H9 (cell line): ENCODE measurements around the gene OSBPL10. TPM values are rescaled to one million over a fixed set of nuclear protein-coding genes. Genes with fewer than 3 reads are reported as not detected.

ENCODE experiments used
- DNase-seq: peaks from one replicate; pipeline ENCODE4 v3.0.0-alpha.2; 2017
- H2AFZ ChIP-seq: one replicate; pipeline ENCODE4 v1.6.1; 2013; ENCODE audit warnings: mild to moderate bottlenecking, low read length, control low read depth, moderate library complexity
- H2AK5ac ChIP-seq: 2 replicates; pipeline ENCODE4 v1.6.1; 2013; ENCODE audit warnings: low read length, control low read depth, mixed read lengths; ENCODE audit not compliant: insufficient read length
- H2BK120ac ChIP-seq: one replicate; pipeline ENCODE4 v1.6.1; 2013; ENCODE audit warnings: low read depth, mild to moderate bottlenecking, low read length, control low read depth, inconsistent platforms; ENCODE audit not compliant: poor library complexity, severe bottlenecking
- H2BK12ac ChIP-seq: 2 replicates; pipeline ENCODE4 v1.6.1; 2013; ENCODE audit warnings: low read length, control low read depth, mixed read lengths, low read depth; ENCODE audit not compliant: insufficient read length
- H2BK15ac ChIP-seq: 2 replicates; pipeline ENCODE4 v1.6.1; 2013; ENCODE audit warnings: low read depth, low read length, control low read depth
- H2BK20ac ChIP-seq: one replicate; pipeline ENCODE4 v1.6.1; 2013; ENCODE audit warnings: low read depth, mild to moderate bottlenecking, low read length, control low read depth, inconsistent platforms; ENCODE audit not compliant: poor library complexity, severe bottlenecking
- H2BK5ac ChIP-seq: 2 replicates; pipeline ENCODE4 v1.6.1; 2013; ENCODE audit warnings: low read length, control low read depth, mixed read lengths; ENCODE audit not compliant: insufficient read length
- H3K14ac ChIP-seq: 2 replicates; pipeline ENCODE4 v1.6.1; 2013; ENCODE audit warnings: low read length, control low read depth; ENCODE audit not compliant: insufficient read depth
- H3K18ac ChIP-seq: 2 replicates; pipeline ENCODE4 v1.6.1; 2013; ENCODE audit warnings: low read depth, mild to moderate bottlenecking, mixed read lengths, low read length, control low read depth; ENCODE audit not compliant: insufficient read length
- H3K23ac ChIP-seq: 2 replicates; pipeline ENCODE4 v1.6.1; 2013; ENCODE audit warnings: low read length, control low read depth, mixed read lengths, low read depth; ENCODE audit not compliant: insufficient read length
- H3K23me2 ChIP-seq: 2 replicates; pipeline ENCODE4 v1.6.1; 2013; ENCODE audit warnings: low read depth, mild to moderate bottlenecking, mixed read lengths, low read length, control low read depth; ENCODE audit not compliant: insufficient read length, poor library complexity, severe bottlenecking
- H3K27ac ChIP-seq: 2 replicates; pipeline ENCODE4 v1.5.1; 2013; ENCODE audit warnings: low read length, control low read depth, mixed read lengths, low read depth; ENCODE audit not compliant: insufficient read length
- H3K27me3 ChIP-seq: 2 replicates; pipeline ENCODE4 v1.6.1; 2013; ENCODE audit warnings: low read length, control low read depth, inconsistent platforms; ENCODE audit not compliant: insufficient read depth
- H3K4ac ChIP-seq: 2 replicates; pipeline ENCODE4 v1.6.1; 2013; ENCODE audit warnings: low read depth, mild to moderate bottlenecking, control low read depth, inconsistent platforms, low read length, moderate library complexity
- H3K4me1 ChIP-seq: 2 replicates; pipeline ENCODE4 v1.6.1; 2013; ENCODE audit warnings: low read length, control low read depth, inconsistent platforms; ENCODE audit not compliant: insufficient read depth
- H3K4me2 ChIP-seq: 2 replicates; pipeline ENCODE4 v1.6.1; 2013; ENCODE audit warnings: low read length, control low read depth, mixed read lengths; ENCODE audit not compliant: insufficient read length, insufficient read depth
- H3K56ac ChIP-seq: 2 replicates; pipeline ENCODE4 v1.6.1; 2013; ENCODE audit warnings: low read depth, mild to moderate bottlenecking, mixed read lengths, low read length, control low read depth; ENCODE audit not compliant: insufficient read length
- H3K79me1 ChIP-seq: 2 replicates; pipeline ENCODE4 v1.6.1; 2013; ENCODE audit warnings: low read depth, mild to moderate bottlenecking, moderate library complexity, low read length, control low read depth, inconsistent platforms; ENCODE audit not compliant: insufficient read depth, poor library complexity, severe bottlenecking
- H3K79me2 ChIP-seq: 2 replicates; pipeline ENCODE4 v1.6.1; 2013; ENCODE audit warnings: low read length, control low read depth, inconsistent platforms; ENCODE audit not compliant: insufficient read depth
- H3K9ac ChIP-seq: 2 replicates; pipeline ENCODE4 v1.6.1; 2013; ENCODE audit warnings: low read length, control low read depth, mixed read lengths; ENCODE audit not compliant: insufficient read length; ENCODE audit errors: extremely low read depth
- H3K9me3 ChIP-seq: one replicate; pipeline ENCODE4 v1.6.1; 2013; ENCODE audit warnings: low read depth, low read length, inconsistent platforms; ENCODE audit not compliant: control insufficient read depth
- H3T11ph ChIP-seq: one replicate; pipeline ENCODE4 v1.6.1; 2013; ENCODE audit warnings: mild to moderate bottlenecking, low read length, control low read depth, inconsistent platforms
- H4K20me1 ChIP-seq: one replicate; pipeline ENCODE4 v1.6.1; 2013; ENCODE audit not compliant: control insufficient read depth, insufficient read length, insufficient read depth
- H4K5ac ChIP-seq: 2 replicates; pipeline ENCODE4 v1.6.1; 2013; ENCODE audit warnings: low read depth, mild to moderate bottlenecking, mixed read lengths, low read length, control low read depth; ENCODE audit not compliant: insufficient read length
- H4K8ac ChIP-seq: replicated peaks from 2 replicates; pipeline ENCODE4 v1.6.1; 2013; ENCODE audit warnings: low read length, control low read depth, mixed read lengths, low read depth; ENCODE audit not compliant: insufficient read length
- H4K91ac ChIP-seq: 2 replicates; pipeline ENCODE4 v1.6.1; 2013; ENCODE audit warnings: low read depth, mild to moderate bottlenecking, moderate library complexity, mixed read lengths, low read length, control low read depth; ENCODE audit not compliant: insufficient read length
- H3K27ac Mint-ChIP-seq, 3 experiments: 2 replicates in 2 of 3; 3 replicates in 1 of 3; pipeline ENCODE4 v1.8.0; 2020 to 2021; ENCODE audit warnings: mixed read lengths in 3 of 3, mild to moderate bottlenecking in 1 of 3, moderate library complexity in 1 of 3
- H3K27me3 Mint-ChIP-seq: 2 replicates; pipeline ENCODE4 v1.8.0; 2021; ENCODE audit warnings: low read depth, mild to moderate bottlenecking, moderate library complexity, mixed read lengths
- H3K36me3 Mint-ChIP-seq, 3 experiments: 2 replicates in 2 of 3; 3 replicates in 1 of 3; pipeline ENCODE4 v1.8.0; 2020 to 2021; ENCODE audit warnings: low read depth in 3 of 3, mixed read lengths in 3 of 3; ENCODE audit not compliant: insufficient read depth in 1 of 3
- H3K4me1 Mint-ChIP-seq, 2 experiments: 2 replicates each; pipeline ENCODE4 v1.8.0; 2020; ENCODE audit warnings: mixed read lengths in 2 of 2
- H3K4me3 Mint-ChIP-seq, 2 experiments: 2 replicates in 1 of 2; 3 replicates in 1 of 2; pipeline ENCODE4 v1.8.0; 2020 to 2021; ENCODE audit warnings: mild to moderate bottlenecking in 2 of 2, mixed read lengths in 2 of 2, moderate library complexity in 1 of 2
- H3K9me3 Mint-ChIP-seq, 2 experiments: 2 replicates in 1 of 2; 3 replicates in 1 of 2; pipeline ENCODE4 v1.8.0; 2020; ENCODE audit warnings: mild to moderate bottlenecking in 2 of 2, mixed read lengths in 2 of 2, moderate library complexity in 1 of 2
- WGBS: extraction: QIAGEN DNeasy Blood & Tissue Kit; methylation state at CpG from one replicate; pipeline ENCODE4 v1.1.7; 2013; ENCODE audit warnings: missing lambda C conversion rate, low lambda C conversion rate, mixed read lengths; ENCODE audit not compliant: insufficient read length; ENCODE audit errors: extremely low coverage; 5-methylcytosine and 5-hydroxymethylcytosine counted together
- total RNA-seq: library from RNA; stranded (reverse); gene quantifications from 2 replicates; pipeline ENCODE4 v1.2.1, GENCODE V29; 2021
- TF ChIP-seq, protein P1 (sequence below): fragments of 200-600 bp; sonication (generic); conservative IDR thresholded peaks from 3 replicates; pipeline ENCODE4 v1.8.0; 2021; ENCODE audit warnings: antibody characterized with exemption, mild to moderate bottlenecking

Gene OSBPL10
- total RNA-seq, 1 experiment from 2014 or later: 42.7 TPM

DNA sequence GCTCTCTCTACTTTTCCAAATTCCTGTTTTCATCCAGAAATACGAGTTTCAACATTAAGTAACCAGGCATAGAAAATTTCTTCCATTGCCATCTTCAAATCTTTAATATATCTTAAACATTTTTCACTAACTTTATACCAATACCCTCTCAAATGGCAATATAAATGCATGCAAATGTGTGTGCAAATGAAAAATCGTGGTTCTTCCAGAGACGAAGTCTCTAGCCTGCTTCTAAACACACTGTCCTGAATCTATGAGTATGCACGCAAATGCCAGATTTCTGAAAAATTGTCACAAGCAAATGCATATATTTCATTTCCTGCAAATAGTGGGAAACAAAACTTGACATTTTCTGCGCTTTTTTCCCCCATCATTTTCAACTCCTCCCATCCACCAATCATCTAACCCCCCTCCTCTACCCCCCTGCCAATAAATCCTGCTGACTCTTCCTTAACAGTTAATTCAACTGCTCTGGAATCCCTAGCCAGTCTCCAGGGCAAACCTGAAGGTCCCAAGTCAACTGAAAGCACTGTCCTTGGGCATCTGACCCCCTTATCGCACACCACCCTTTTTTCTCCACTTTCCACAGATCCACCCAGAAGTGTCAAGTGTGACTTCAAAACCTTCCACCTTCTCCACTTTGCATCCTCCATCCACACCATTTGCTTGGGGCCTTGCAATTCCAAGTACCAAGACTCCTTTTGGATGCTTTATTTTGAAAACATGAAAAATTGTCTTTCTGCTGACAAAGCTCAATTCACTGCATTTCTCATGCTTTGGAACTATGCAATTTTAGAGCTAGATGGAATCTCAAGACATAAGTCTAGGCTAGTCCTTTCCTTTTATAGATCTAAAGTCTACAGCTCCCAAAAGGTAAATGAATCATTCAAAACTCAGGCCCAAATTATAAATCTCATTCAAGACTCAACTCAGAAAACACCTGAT is 144.7 kb downstream of the OSBPL10 start:
- Mint-ChIP-seq H3K4me3 (no peak overlapping the region), H3K4me1 (peaks cover 26 to 28% of the 10 kb centered on the region in 2 experiments), H3K27me3 (no peaks in the 10 kb centered on the region), H3K36me3 (peaks cover 3 to 4% (median 3%) of the 10 kb centered on the region in 3 experiments; a peak in 4 of 7 replicates), H3K27ac (peak overlapping the region; percentile 1 to 9 (median 2); a peak in 5 of 7 replicates), H3K9me3 (no peaks in the 10 kb centered on the region)
- H3K18ac ChIP-seq: no peak overlapping the region
- H3T11ph ChIP-seq: no peak overlapping the region
- no peak overlapping the region for H4K5ac ChIP-seq
- H3K4me2 ChIP-seq: no peak overlapping the region
- H3K23ac ChIP-seq: no peak overlapping the region
- H3K27ac ChIP-seq: no peak overlapping the region
- no peak overlapping the region for H4K8ac ChIP-seq
- no peak overlapping the region for H2BK15ac ChIP-seq
- no peak overlapping the region for H2BK5ac ChIP-seq
- 100% methylated on average over 2 of the region's 6 CpGs for WGBS
- TF ChIP-seq, protein P1, sequence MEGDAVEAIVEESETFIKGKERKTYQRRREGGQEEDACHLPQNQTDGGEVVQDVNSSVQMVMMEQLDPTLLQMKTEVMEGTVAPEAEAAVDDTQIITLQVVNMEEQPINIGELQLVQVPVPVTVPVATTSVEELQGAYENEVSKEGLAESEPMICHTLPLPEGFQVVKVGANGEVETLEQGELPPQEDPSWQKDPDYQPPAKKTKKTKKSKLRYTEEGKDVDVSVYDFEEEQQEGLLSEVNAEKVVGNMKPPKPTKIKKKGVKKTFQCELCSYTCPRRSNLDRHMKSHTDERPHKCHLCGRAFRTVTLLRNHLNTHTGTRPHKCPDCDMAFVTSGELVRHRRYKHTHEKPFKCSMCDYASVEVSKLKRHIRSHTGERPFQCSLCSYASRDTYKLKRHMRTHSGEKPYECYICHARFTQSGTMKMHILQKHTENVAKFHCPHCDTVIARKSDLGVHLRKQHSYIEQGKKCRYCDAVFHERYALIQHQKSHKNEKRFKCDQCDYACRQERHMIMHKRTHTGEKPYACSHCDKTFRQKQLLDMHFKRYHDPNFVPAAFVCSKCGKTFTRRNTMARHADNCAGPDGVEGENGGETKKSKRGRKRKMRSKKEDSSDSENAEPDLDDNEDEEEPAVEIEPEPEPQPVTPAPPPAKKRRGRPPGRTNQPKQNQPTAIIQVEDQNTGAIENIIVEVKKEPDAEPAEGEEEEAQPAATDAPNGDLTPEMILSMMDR: no peak
- DNase-seq: no peak
- H2BK120ac ChIP-seq: no peak overlapping the region
- no peak overlapping the region for H2BK20ac ChIP-seq
- H3K27me3 ChIP-seq: no peaks in the 10 kb centered on the region
- peaks cover 2% of the 10 kb centered on the region; the same call in 1 of the 2 replicates for H3K4me1 ChIP-seq
- H3K79me2 ChIP-seq: peaks cover 1% of the 10 kb centered on the region; the same call in 1 of the 2 replicates
- no peak overlapping the region for H4K91ac ChIP-seq
- no peak overlapping the region for H2AK5ac ChIP-seq
- no peak overlapping the region for H2BK12ac ChIP-seq
- H3K14ac ChIP-seq: 0 out of 2 replicates have a peak overlapping the region, but pooled peaks have one; percentile 74
- H3K9me3 ChIP-seq: no peaks in the 10 kb centered on the region
- H4K20me1 ChIP-seq: no peaks in the 10 kb centered on the region
- H3K56ac ChIP-seq: no peak overlapping the region
- no peak overlapping the region for H3K4ac ChIP-seq
- H3K9ac ChIP-seq: no peak overlapping the region
- H2AFZ ChIP-seq: no peak overlapping the region
- no peaks in the 10 kb centered on the region for H3K23me2 ChIP-seq
- H3K79me1 ChIP-seq: peaks cover 2% of the 10 kb centered on the region
